ENCODE data around the gene ITGB7.
A peak's percentile ranks its signal among the peaks of the same experiment; 100 is the strongest.
"Not testable (repeated sequence)": the region's sequence is repeated elsewhere in the genome, so short reads cannot be mapped to it uniquely, and the experiment has no call there.

The ITGB7 gene

GRCh38 chr12:53204351-53204750, 2.7 kb downstream of the ITGB7 start:
- POLR2A ChIA-PET = no interaction called here
- no CpG with 5 or more reads among the region's 1 CpG for WGBS (ENCODE audit: insufficient coverage)

GRCh38 chr12:53202316-53202715, 4.7 kb downstream of the ITGB7 start:
- WGBS (ENCODE audit: insufficient coverage) = 95% methylated on average over 3 of the region's 7 CpGs
- H3K9me3 ChIP-seq (ENCODE audit: control extremely low read depth in 1 of 5, control insufficient read depth in 4 of 5, insufficient read depth in 2 of 5, low read depth in 1 of 5, low read length in 4 of 5); H3K27ac ChIP-seq (ENCODE audit: insufficient read depth in 1 of 2, low read depth in 1 of 2, low read length in 2 of 2, poor library complexity in 1 of 2, severe bottlenecking in 2 of 2); DNase-seq; POLR2A ChIA-PET; H3K36me3 ChIP-seq (ENCODE audit: control insufficient read depth in 4 of 4, insufficient read depth in 4 of 4, low read length in 3 of 4); H3K4me3 ChIP-seq (ENCODE audit: control insufficient read depth in 1 of 7, extremely low read depth in 1 of 7, insufficient read depth in 4 of 7, low read depth in 2 of 7, low read length in 6 of 7); H3K27me3 ChIP-seq (replicated peaks in 2 of 5; ENCODE audit: control insufficient read depth in 4 of 5, insufficient read depth in 5 of 5, low read length in 4 of 5): not testable (repeated sequence)
- peaks cover 12 to 63% (median 46%) of the 10 kb centered on the region in 4 experiments for H3K4me1 ChIP-seq (ENCODE audit: control extremely low read depth in 1 of 4, control insufficient read depth in 4 of 4, insufficient read depth in 4 of 4, low read length in 3 of 4)
- CTCF ChIA-PET = interaction anchor here (1.2 to 12.3 kb wide), 4 partner anchors 9 to 96 kb away, joined by 3 to 160 read pairs (median 4); partner anchors contain the start of gene ITGB7

More at GRCh38 chr12:53204351-53204750, 2.7 kb downstream of the ITGB7 start:
- no peak overlapping the region for H3K27ac ChIP-seq (ENCODE audit: insufficient read depth in 1 of 2, low read depth in 1 of 2, low read length in 2 of 2, poor library complexity in 1 of 2, severe bottlenecking in 2 of 2)
- CTCF ChIA-PET = interaction anchor here (1.0 to 12.3 kb wide), 4 partner anchors 7 to 76 kb away, joined by 3 to 160 read pairs (median 3); partner anchors contain the start of gene ITGB7
- no peaks in the 10 kb centered on the region for H3K9me3 ChIP-seq (ENCODE audit: control extremely low read depth in 1 of 5, control insufficient read depth in 4 of 5, insufficient read depth in 2 of 5, low read depth in 1 of 5, low read length in 4 of 5)
- no peaks in the 10 kb centered on the region for H3K36me3 ChIP-seq (ENCODE audit: control insufficient read depth in 4 of 4, insufficient read depth in 4 of 4, low read length in 3 of 4)
- H3K4me3 ChIP-seq (ENCODE audit: control insufficient read depth in 1 of 7, extremely low read depth in 1 of 7, insufficient read depth in 4 of 7, low read depth in 2 of 7, low read length in 6 of 7) = no peak overlapping the region
- peaks cover 17 to 63% (median 43%) of the 10 kb centered on the region in 4 experiments for H3K4me1 ChIP-seq (ENCODE audit: control extremely low read depth in 1 of 4, control insufficient read depth in 4 of 4, insufficient read depth in 4 of 4, low read length in 3 of 4)
- DNase-seq = no peak
- no peaks in the 10 kb centered on the region for H3K27me3 ChIP-seq (replicated peaks in 2 of 5; ENCODE audit: control insufficient read depth in 4 of 5, insufficient read depth in 5 of 5, low read length in 4 of 5)

DNA sequence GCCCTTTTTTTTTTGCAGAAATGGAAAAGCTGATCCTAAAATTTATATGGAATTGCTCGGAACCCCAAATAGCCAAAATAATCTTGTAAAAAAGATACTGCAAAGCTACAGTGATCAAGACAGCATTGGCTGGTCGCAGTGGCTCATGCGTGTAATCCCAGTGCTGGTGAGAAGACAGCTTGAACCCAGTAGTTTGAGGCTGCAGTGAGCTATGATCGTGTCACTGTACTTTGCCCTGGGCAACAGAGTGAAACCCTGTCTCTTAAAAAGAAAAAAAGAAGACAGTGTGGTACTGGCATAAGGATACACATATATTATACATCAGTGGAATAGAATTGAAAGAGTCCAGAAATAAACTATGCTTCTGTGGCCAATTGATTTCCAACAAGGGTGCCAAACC, 5.4 kb downstream of the ITGB7 start:
- Histone ChIP-seq H3K27me3 (replicated peaks in 2 of 5; ENCODE audit: control insufficient read depth in 4 of 5, insufficient read depth in 5 of 5, low read length in 4 of 5) (no peaks in the 10 kb centered on the region), H3K4me1 (ENCODE audit: control extremely low read depth in 1 of 4, control insufficient read depth in 4 of 4, insufficient read depth in 4 of 4, low read length in 3 of 4) (peaks cover 9 to 57% (median 42%) of the 10 kb centered on the region in 4 experiments), H3K36me3 (ENCODE audit: control insufficient read depth in 4 of 4, insufficient read depth in 4 of 4, low read length in 3 of 4) (peaks cover 0 to 5% (median 0%) of the 10 kb centered on the region in 4 experiments), H3K27ac (ENCODE audit: insufficient read depth in 1 of 2, low read depth in 1 of 2, low read length in 2 of 2, poor library complexity in 1 of 2, severe bottlenecking in 2 of 2) (peak overlapping the region in 1 of 2 experiments; percentile 49), H3K9me3 (ENCODE audit: control extremely low read depth in 1 of 5, control insufficient read depth in 4 of 5, insufficient read depth in 2 of 5, low read depth in 1 of 5, low read length in 4 of 5) (no peaks in the 10 kb centered on the region), H3K4me3 (ENCODE audit: control insufficient read depth in 1 of 7, extremely low read depth in 1 of 7, insufficient read depth in 4 of 7, low read depth in 2 of 7, low read length in 6 of 7) (no peak overlapping the region)
- CTCF ChIA-PET = interaction anchor here (0.6 to 12.3 kb wide), 5 partner anchors 9 to 97 kb away, joined by 3 to 160 read pairs (median 3); partner anchors contain the start of gene ITGB7
- DNase-seq = no peak
- 100% methylated on average over 3 of the region's 4 CpGs for WGBS (ENCODE audit: insufficient coverage)
- POLR2A ChIA-PET = no interaction called here

DNA sequence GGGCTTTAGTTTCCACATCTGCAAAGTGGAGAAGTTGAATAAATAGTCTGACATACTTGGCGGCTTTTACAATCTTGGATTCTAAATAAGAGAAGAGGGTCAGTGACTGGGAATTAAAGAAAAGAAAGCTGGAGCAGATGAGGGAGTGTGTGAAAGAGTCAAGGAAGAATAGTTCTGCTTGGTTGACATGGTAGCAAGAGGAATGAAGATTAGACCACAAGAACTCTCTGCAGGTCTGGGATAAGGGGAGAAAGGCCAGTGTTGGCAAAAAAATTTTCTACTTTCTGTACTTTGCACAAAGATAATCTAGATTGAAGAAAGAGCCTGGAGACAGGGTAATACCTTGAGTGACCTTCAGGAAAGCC, 5.9 kb downstream of the ITGB7 start:
- Histone ChIP-seq H3K27me3 (replicated peaks in 2 of 5; ENCODE audit: control insufficient read depth in 4 of 5, insufficient read depth in 5 of 5, low read length in 4 of 5) (no peaks in the 10 kb centered on the region), H3K27ac (ENCODE audit: insufficient read depth in 1 of 2, low read depth in 1 of 2, low read length in 2 of 2, poor library complexity in 1 of 2, severe bottlenecking in 2 of 2) (peak overlapping the region in 1 of 2 experiments; percentile 49), H3K4me3 (ENCODE audit: control insufficient read depth in 1 of 7, extremely low read depth in 1 of 7, insufficient read depth in 4 of 7, low read depth in 2 of 7, low read length in 6 of 7) (no peak overlapping the region), H3K9me3 (ENCODE audit: control extremely low read depth in 1 of 5, control insufficient read depth in 4 of 5, insufficient read depth in 2 of 5, low read depth in 1 of 5, low read length in 4 of 5) (no peaks in the 10 kb centered on the region), H3K4me1 (ENCODE audit: control extremely low read depth in 1 of 4, control insufficient read depth in 4 of 4, insufficient read depth in 4 of 4, low read length in 3 of 4) (peaks cover 9 to 52% (median 40%) of the 10 kb centered on the region in 4 experiments), H3K36me3 (ENCODE audit: control insufficient read depth in 4 of 4, insufficient read depth in 4 of 4, low read length in 3 of 4) (peaks cover 0 to 5% (median 0%) of the 10 kb centered on the region in 4 experiments)
- CTCF ChIA-PET = interaction anchor here (1.0 to 12.3 kb wide), 6 partner anchors 10 to 97 kb away, joined by 3 to 160 read pairs (median 3); partner anchors contain the start of gene ITGB7
- WGBS (ENCODE audit: insufficient coverage) = 70% methylated on average over 1 of the region's 1 CpG
- POLR2A ChIA-PET = no interaction called here
- no peak for DNase-seq

GRCh38 chr12:53200458-53201176, 6.4 kb downstream of the ITGB7 start:
- CTCF ChIA-PET = interaction anchor here (1.0 to 12.3 kb wide), 8 partner anchors 11 to 98 kb away, joined by 3 to 160 read pairs (median 3); partner anchors contain the start of gene ITGB7
- Histone ChIP-seq H3K27ac (ENCODE audit: insufficient read depth in 1 of 2, low read depth in 1 of 2, low read length in 2 of 2, poor library complexity in 1 of 2, severe bottlenecking in 2 of 2) (peak overlapping the region in 1 of 2 experiments; percentile 49), H3K36me3 (ENCODE audit: control insufficient read depth in 4 of 4, insufficient read depth in 4 of 4, low read length in 3 of 4) (peaks cover 0 to 5% (median 0%) of the 10 kb centered on the region in 4 experiments), H3K9me3 (ENCODE audit: control extremely low read depth in 1 of 5, control insufficient read depth in 4 of 5, insufficient read depth in 2 of 5, low read depth in 1 of 5, low read length in 4 of 5) (no peaks in the 10 kb centered on the region), H3K4me1 (ENCODE audit: control extremely low read depth in 1 of 4, control insufficient read depth in 4 of 4, insufficient read depth in 4 of 4, low read length in 3 of 4) (peaks cover 9 to 47% (median 39%) of the 10 kb centered on the region in 4 experiments), H3K4me3 (ENCODE audit: control insufficient read depth in 1 of 7, extremely low read depth in 1 of 7, insufficient read depth in 4 of 7, low read depth in 2 of 7, low read length in 6 of 7) (no peak overlapping the region), H3K27me3 (replicated peaks in 2 of 5; ENCODE audit: control insufficient read depth in 4 of 5, insufficient read depth in 5 of 5, low read length in 4 of 5) (no peaks in the 10 kb centered on the region)
- POLR2A ChIA-PET = no interaction called here
- peak in 2 of 3 donors; percentile 40 to 57 for DNase-seq
- 46% methylated on average over 10 of the region's 10 CpGs for WGBS (ENCODE audit: insufficient coverage)

DNA sequence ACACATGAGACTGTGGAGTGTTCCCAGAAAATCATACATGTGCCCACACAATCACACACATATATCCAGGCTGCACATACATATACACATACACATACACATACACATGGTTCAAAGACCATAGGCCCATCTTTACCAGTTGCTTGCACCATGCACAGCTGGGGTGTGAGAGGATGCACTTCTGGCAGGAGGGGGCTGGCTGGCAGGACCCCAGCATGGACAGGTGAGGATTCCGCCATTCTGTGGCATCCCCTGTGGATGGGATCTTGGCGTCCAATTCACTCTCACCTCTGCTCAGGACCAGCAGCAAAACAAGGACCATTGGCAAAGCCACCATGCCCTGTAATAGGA, 7.0 kb downstream of the ITGB7 start:
- CTCF ChIA-PET = interaction anchor here (1.0 to 12.3 kb wide), 8 partner anchors 11 to 93 kb away, joined by 3 to 160 read pairs (median 5); partner anchors contain the start of genes ITGB7 and ZNF740
- peaks cover 9 to 44% (median 39%) of the 10 kb centered on the region in 4 experiments for H3K4me1 ChIP-seq (ENCODE audit: control extremely low read depth in 1 of 4, control insufficient read depth in 4 of 4, insufficient read depth in 4 of 4, low read length in 3 of 4)
- POLR2A ChIA-PET = no interaction called here
- no peak overlapping the region for H3K27ac ChIP-seq (ENCODE audit: insufficient read depth in 1 of 2, low read depth in 1 of 2, low read length in 2 of 2, poor library complexity in 1 of 2, severe bottlenecking in 2 of 2)
- no peak for DNase-seq
- H3K4me3 ChIP-seq (ENCODE audit: control insufficient read depth in 1 of 7, extremely low read depth in 1 of 7, insufficient read depth in 4 of 7, low read depth in 2 of 7, low read length in 6 of 7) = no peak overlapping the region
- H3K36me3 ChIP-seq (ENCODE audit: control insufficient read depth in 4 of 4, insufficient read depth in 4 of 4, low read length in 3 of 4) = peaks cover 0 to 5% (median 0%) of the 10 kb centered on the region in 4 experiments
- H3K9me3 ChIP-seq (ENCODE audit: control extremely low read depth in 1 of 5, control insufficient read depth in 4 of 5, insufficient read depth in 2 of 5, low read depth in 1 of 5, low read length in 4 of 5) = no peaks in the 10 kb centered on the region
- H3K27me3 ChIP-seq (replicated peaks in 2 of 5; ENCODE audit: control insufficient read depth in 4 of 5, insufficient read depth in 5 of 5, low read length in 4 of 5) = no peaks in the 10 kb centered on the region
- 100% methylated on average over 2 of the region's 2 CpGs for WGBS (ENCODE audit: insufficient coverage)

DNA sequence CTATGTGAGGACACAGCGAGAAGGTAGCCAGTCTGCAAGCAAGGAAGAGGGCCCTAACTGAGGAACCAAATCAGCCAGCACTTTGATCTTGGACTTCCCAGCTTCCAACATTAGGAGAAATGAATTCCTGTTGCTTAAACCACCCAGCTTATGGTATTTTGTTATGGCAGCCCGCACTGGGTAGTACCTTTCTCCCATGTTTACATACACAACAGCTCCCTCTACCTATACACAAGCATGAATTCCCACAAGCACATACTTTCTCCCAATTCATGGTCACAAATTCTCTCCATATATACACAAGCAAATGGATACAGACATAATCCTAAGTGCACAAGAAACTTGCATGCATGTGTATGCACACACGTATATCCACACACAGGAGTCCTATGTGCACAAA, 7.4 kb downstream of the ITGB7 start:
- H3K27me3 ChIP-seq (replicated peaks in 2 of 5; ENCODE audit: control insufficient read depth in 4 of 5, insufficient read depth in 5 of 5, low read length in 4 of 5) = no peaks in the 10 kb centered on the region
- H3K27ac ChIP-seq (ENCODE audit: insufficient read depth in 1 of 2, low read depth in 1 of 2, low read length in 2 of 2, poor library complexity in 1 of 2, severe bottlenecking in 2 of 2) = no peak overlapping the region
- CTCF ChIA-PET = interaction anchor here (0.9 to 12.3 kb wide), 12 partner anchors 12 to 134 kb away, joined by 3 to 160 read pairs (median 7); partner anchors contain the start of genes ITGB7, SOAT2 and ZNF740
- H3K36me3 ChIP-seq (ENCODE audit: control insufficient read depth in 4 of 4, insufficient read depth in 4 of 4, low read length in 3 of 4) = peaks cover 0 to 5% (median 0%) of the 10 kb centered on the region in 4 experiments
- H3K9me3 ChIP-seq (ENCODE audit: control extremely low read depth in 1 of 5, control insufficient read depth in 4 of 5, insufficient read depth in 2 of 5, low read depth in 1 of 5, low read length in 4 of 5) = no peaks in the 10 kb centered on the region
- POLR2A ChIA-PET = no interaction called here
- peaks cover 9 to 43% (median 39%) of the 10 kb centered on the region in 4 experiments for H3K4me1 ChIP-seq (ENCODE audit: control extremely low read depth in 1 of 4, control insufficient read depth in 4 of 4, insufficient read depth in 4 of 4, low read length in 3 of 4)
- H3K4me3 ChIP-seq (ENCODE audit: control insufficient read depth in 1 of 7, extremely low read depth in 1 of 7, insufficient read depth in 4 of 7, low read depth in 2 of 7, low read length in 6 of 7) = no peak overlapping the region
- no peak for DNase-seq
- 100% methylated on average over 2 of the region's 3 CpGs for WGBS (ENCODE audit: insufficient coverage)

Measured in common myeloid progenitor, CD34-positive (primary cell).